Nephron (organoid): Measurements from ENCODE around the gene MARK1.
A peak's percentile ranks its signal among the peaks of the same experiment; 100 is the strongest.

Experiments used
- H3K27ac Mint-ChIP-seq, 3 experiments: 2 replicates each; pipeline ENCODE4 v1.8.0; 2020; ENCODE audit warnings: mixed read lengths in 3 of 3, mild to moderate bottlenecking in 2 of 3, moderate library complexity in 1 of 3
- H3K27me3 Mint-ChIP-seq: 2 replicates; pipeline ENCODE4 v1.8.0; 2021; ENCODE audit warnings: low read depth, mild to moderate bottlenecking, moderate library complexity, mixed read lengths
- H3K36me3 Mint-ChIP-seq: 2 replicates; pipeline ENCODE4 v1.8.0; 2020; ENCODE audit warnings: low read depth, mixed read lengths
- H3K4me1 Mint-ChIP-seq: 2 replicates; pipeline ENCODE4 v1.8.0; 2020; ENCODE audit warnings: mixed read lengths
- H3K4me3 Mint-ChIP-seq, 3 experiments: 2 replicates each; pipeline ENCODE4 v1.8.0; 2020; ENCODE audit warnings: mild to moderate bottlenecking in 3 of 3, mixed read lengths in 3 of 3, moderate library complexity in 2 of 3
- H3K9me3 Mint-ChIP-seq: 2 replicates; pipeline ENCODE4 v1.8.0; 2020; ENCODE audit warnings: mixed read lengths
- CTCF ChIP-seq, 3 experiments: fragments of 200-600 bp; sonication (generic); IDR thresholded peaks; one replicate each; pipeline ENCODE4 v1.5.0; 2021; ENCODE audit warnings: antibody characterized with exemption in 3 of 3; ENCODE audit not compliant: unreplicated experiment in 3 of 3

The MARK1 gene

GRCh38 chr1:220527908-220528678, at the start of gene MARK1:
Gene MARK1 (plus strand): TSS chr1:220528136. CDS start chr1:220528823, 687 bp downstream.
- Mint-ChIP-seq H3K27ac (peak within 1 kb of the TSS; percentile 74 to 79 (median 74)), H3K4me3 (peak within 1 kb of the TSS; percentile 95 to 98 (median 96)), H3K4me1 (peaks cover 19% of the 10 kb centered on the region), H3K36me3 (no peaks in the 10 kb centered on the region), H3K9me3 (no peaks in the 10 kb centered on the region), H3K27me3 (peaks cover 36% of the 10 kb centered on the region)
- TF ChIP-seq CTCF (IDR thresholded peaks at IDR 0.05; ENCODE audit: unreplicated experiment in 3 of 3) = no peak

DNA sequence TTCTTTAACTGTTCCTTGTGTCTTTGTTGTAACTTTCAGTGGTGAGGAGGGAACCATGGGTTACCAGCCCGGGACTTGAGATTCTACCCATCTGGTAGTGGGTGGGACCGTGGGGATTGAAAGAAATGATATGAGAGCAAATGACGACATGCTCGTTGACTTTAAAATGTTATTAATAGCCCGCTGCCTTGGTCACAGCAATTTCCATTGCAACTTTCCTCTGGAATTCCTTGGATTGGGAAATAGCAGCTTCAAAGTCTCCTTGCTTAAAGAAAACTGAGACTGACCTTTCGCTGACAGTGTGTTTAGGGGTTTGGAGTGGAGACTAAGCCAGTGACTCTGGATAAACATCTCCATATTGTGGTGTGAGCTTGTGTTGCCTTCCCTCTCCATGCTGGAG, 44.2 kb upstream of the MARK1 start:
- Mint-ChIP-seq H3K27me3 (no peaks in the 10 kb centered on the region), H3K9me3 (no peaks in the 10 kb centered on the region), H3K36me3 (no peaks in the 10 kb centered on the region), H3K4me3 (no peak overlapping the region), H3K27ac (no peak overlapping the region), H3K4me1 (no peaks in the 10 kb centered on the region)
- TF ChIP-seq CTCF (IDR thresholded peaks at IDR 0.05; ENCODE audit: unreplicated experiment in 3 of 3) = no peak

- H3K36me3 Mint-ChIP-seq = no peaks in the 10 kb centered on the region
- no peaks in the 10 kb centered on the region for H3K27me3 Mint-ChIP-seq
- no peak overlapping the region for H3K4me3 Mint-ChIP-seq
- H3K27ac Mint-ChIP-seq = no peak overlapping the region
- no peak for TF ChIP-seq CTCF (IDR thresholded peaks at IDR 0.05; ENCODE audit: unreplicated experiment in 3 of 3)
- no peaks in the 10 kb centered on the region for H3K9me3 Mint-ChIP-seq
- H3K4me1 Mint-ChIP-seq = no peaks in the 10 kb centered on the region
Measured at GRCh38 chr1:220484135-220484534, 43.8 kb upstream of the MARK1 start.

DNA sequence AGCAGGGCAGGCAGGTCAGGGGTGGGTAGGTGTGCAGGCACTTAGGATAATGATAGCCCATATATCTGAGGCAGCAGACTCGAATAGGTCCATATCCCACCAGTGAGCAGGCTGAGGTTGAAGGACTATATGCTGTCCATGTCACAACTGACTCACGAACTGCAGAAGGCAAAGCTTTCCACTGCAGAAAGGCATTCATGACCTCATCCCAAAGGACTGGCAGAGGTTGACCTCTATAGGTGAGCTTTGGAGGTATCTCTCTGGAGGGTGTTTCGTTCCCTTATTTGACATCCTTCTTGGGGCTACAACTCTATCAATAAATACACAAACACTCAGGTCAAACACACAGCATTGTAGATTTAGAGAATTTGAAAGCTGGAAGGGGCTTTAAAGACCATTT, 42.8 kb upstream of the MARK1 start:
- no peaks in the 10 kb centered on the region for H3K36me3 Mint-ChIP-seq

GRCh38 chr1:220485791-220486190, 42.1 kb upstream of the MARK1 start:
- no peak overlapping the region for H3K27ac Mint-ChIP-seq
- H3K4me1 Mint-ChIP-seq = no peaks in the 10 kb centered on the region
- H3K36me3 Mint-ChIP-seq = no peaks in the 10 kb centered on the region
- H3K9me3 Mint-ChIP-seq = no peaks in the 10 kb centered on the region
- TF ChIP-seq CTCF (IDR thresholded peaks at IDR 0.05; ENCODE audit: unreplicated experiment in 3 of 3) = no peak
- H3K27me3 Mint-ChIP-seq = no peaks in the 10 kb centered on the region
- no peak overlapping the region for H3K4me3 Mint-ChIP-seq

More for the DNA sequence above, 42.8 kb upstream of the MARK1 start:
- Mint-ChIP-seq H3K9me3 (no peaks in the 10 kb centered on the region), H3K4me3 (no peak overlapping the region), H3K4me1 (no peaks in the 10 kb centered on the region), H3K27me3 (no peaks in the 10 kb centered on the region), H3K27ac (no peak overlapping the region)
- TF ChIP-seq CTCF (IDR thresholded peaks at IDR 0.05; ENCODE audit: unreplicated experiment in 3 of 3) = no peak

DNA sequence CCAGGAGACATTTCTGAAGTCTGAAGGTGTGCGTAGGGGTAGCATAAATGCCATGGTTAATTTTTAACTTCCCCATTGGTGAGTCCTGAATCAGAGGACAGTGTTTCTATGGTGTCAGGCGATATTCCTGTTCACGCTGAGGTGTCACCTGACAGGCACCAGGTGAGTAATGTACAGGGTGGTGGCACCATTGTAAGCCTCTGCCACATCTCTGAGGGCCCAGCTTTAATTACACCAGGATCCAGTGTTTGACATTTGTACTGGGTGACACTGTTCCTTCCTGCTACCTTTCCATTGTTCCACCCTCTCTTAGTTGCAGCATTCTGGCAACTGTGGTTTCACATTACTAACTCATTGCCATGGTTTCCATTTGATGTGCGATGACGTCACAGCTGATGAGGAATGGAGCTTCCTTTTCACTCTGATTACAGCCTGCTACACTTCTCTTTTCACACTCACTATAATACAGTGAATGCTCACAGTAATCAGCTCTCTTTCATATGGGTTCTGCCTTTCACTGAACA, 40.6 kb upstream of the MARK1 start:
- Mint-ChIP-seq H3K4me3 (no peak overlapping the region), H3K4me1 (no peaks in the 10 kb centered on the region), H3K27me3 (no peaks in the 10 kb centered on the region), H3K36me3 (no peaks in the 10 kb centered on the region), H3K27ac (peak overlapping the region in 1 of 3 experiments; percentile 2), H3K9me3 (no peaks in the 10 kb centered on the region)
- no peak for TF ChIP-seq CTCF (IDR thresholded peaks at IDR 0.05; ENCODE audit: unreplicated experiment in 3 of 3)
